RWPE2 (cell line): ENCODE measurements around the gene PDCD5.

Experiments
- ATAC-seq: fragments of 200-7000 bp; cut with Tn5 transposase; 3 replicates; pipeline ENCODE4 v1.9.1; 2021; ENCODE audit warnings: low read depth
- DNase-seq: peaks from one replicate; pipeline ENCODE4 v3.0.0-alpha.2; 2020; ENCODE audit warnings: low spot score
- H3K27ac ChIP-seq: fragments of 450-650 bp; 2 replicates; pipeline ENCODE4 v1.5.1; 2017; ENCODE audit warnings: mild to moderate bottlenecking; ENCODE audit not compliant: poor library complexity, severe bottlenecking
- H3K27me3 ChIP-seq: fragments of 250-450 bp; sonication (Bioruptor Pico); 2 replicates; pipeline ENCODE4 v1.5.1; 2021; ENCODE audit warnings: mild to moderate bottlenecking, moderate library complexity; ENCODE audit not compliant: insufficient read depth, poor library complexity, severe bottlenecking
- H3K36me3 ChIP-seq: fragments of 250-450 bp; sonication (Bioruptor Pico); 2 replicates; pipeline ENCODE4 v1.5.1; 2020; ENCODE audit warnings: low read depth, mild to moderate bottlenecking, moderate library complexity
- H3K4me1 ChIP-seq: fragments of 250-450 bp; sonication (Bioruptor Pico); 2 replicates; pipeline ENCODE4 v1.5.1; 2021; ENCODE audit warnings: mild to moderate bottlenecking, moderate library complexity; ENCODE audit not compliant: insufficient read depth, poor library complexity, severe bottlenecking
- H3K4me3 ChIP-seq: fragments of 250-450 bp; sonication (Bioruptor Pico); 2 replicates; pipeline ENCODE4 v1.5.1; 2021; ENCODE audit warnings: mild to moderate bottlenecking, moderate library complexity; ENCODE audit not compliant: severe bottlenecking
- H3K9me3 ChIP-seq: fragments of 250-450 bp; sonication (Bioruptor Pico); 2 replicates; pipeline ENCODE4 v1.5.1; 2021; ENCODE audit warnings: mild to moderate bottlenecking, moderate library complexity; ENCODE audit not compliant: severe bottlenecking
- CTCF ChIP-seq: fragments of 450-650 bp; IDR thresholded peaks from one replicate; pipeline ENCODE4 v1.5.1; 2017; ENCODE audit warnings: mild to moderate bottlenecking, moderate library complexity; ENCODE audit not compliant: poor library complexity, severe bottlenecking

Gene PDCD5

GRCh38 chr19:32624410-32624809, 43.4 kb downstream of the PDCD5 start:
- Histone ChIP-seq H3K4me1 (no peaks in the 10 kb centered on the region), H3K27ac (no peak overlapping the region), H3K27me3 (no peaks in the 10 kb centered on the region), H3K9me3 (no peaks in the 10 kb centered on the region), H3K36me3 (peaks cover 53% of the 10 kb centered on the region), H3K4me3 (no peak overlapping the region)
- DNase-seq, result no peak
- no peak for TF ChIP-seq CTCF
- no peak for ATAC-seq

GRCh38 chr19:32626969-32627368, 46.0 kb downstream of the PDCD5 start:
- no peak for TF ChIP-seq CTCF
- Histone ChIP-seq H3K9me3 (no peaks in the 10 kb centered on the region), H3K27ac (no peak overlapping the region), H3K4me3 (no peak overlapping the region), H3K36me3 (peaks cover 53% of the 10 kb centered on the region), H3K27me3 (no peaks in the 10 kb centered on the region), H3K4me1 (no peaks in the 10 kb centered on the region)
- ATAC-seq, result no peak
- no peak for DNase-seq

- ATAC-seq, result no peak
- DNase-seq, result no peak
- no peak for TF ChIP-seq CTCF
- Histone ChIP-seq H3K27ac (no peak overlapping the region), H3K4me1 (no peaks in the 10 kb centered on the region), H3K27me3 (no peaks in the 10 kb centered on the region), H3K4me3 (no peak overlapping the region), H3K36me3 (peaks cover 48% of the 10 kb centered on the region), H3K9me3 (no peaks in the 10 kb centered on the region)
Observed at GRCh38 chr19:32627714-32628270, 46.8 kb downstream of the PDCD5 start.

GRCh38 chr19:32630338-32630737, 49.3 kb downstream of the PDCD5 start:
- Histone ChIP-seq H3K27me3 (no peaks in the 10 kb centered on the region), H3K9me3 (no peaks in the 10 kb centered on the region), H3K27ac (no peak overlapping the region), H3K4me1 (no peaks in the 10 kb centered on the region), H3K4me3 (no peak overlapping the region), H3K36me3 (peaks cover 28% of the 10 kb centered on the region)
- ATAC-seq, result no peak
- no peak for DNase-seq
- TF ChIP-seq CTCF, result no peak

- no peak overlapping the region for H3K4me3 ChIP-seq
- no peaks in the 10 kb centered on the region for H3K9me3 ChIP-seq
- TF ChIP-seq CTCF, result no peak
- DNase-seq, result no peak
- no peaks in the 10 kb centered on the region for H3K4me1 ChIP-seq
- ATAC-seq, result no peak
- no peak overlapping the region for H3K27ac ChIP-seq
- peaks cover 28% of the 10 kb centered on the region for H3K36me3 ChIP-seq
- H3K27me3 ChIP-seq, result no peaks in the 10 kb centered on the region
Observed at GRCh38 chr19:32631381-32631780, 50.4 kb downstream of the PDCD5 start.
